ENCODE data around the gene FAHD2A.
"Not testable (repeated sequence)": the region's sequence is repeated elsewhere in the genome, so short reads cannot be mapped to it uniquely, and the experiment has no call there.

Gene FAHD2A, protein sequence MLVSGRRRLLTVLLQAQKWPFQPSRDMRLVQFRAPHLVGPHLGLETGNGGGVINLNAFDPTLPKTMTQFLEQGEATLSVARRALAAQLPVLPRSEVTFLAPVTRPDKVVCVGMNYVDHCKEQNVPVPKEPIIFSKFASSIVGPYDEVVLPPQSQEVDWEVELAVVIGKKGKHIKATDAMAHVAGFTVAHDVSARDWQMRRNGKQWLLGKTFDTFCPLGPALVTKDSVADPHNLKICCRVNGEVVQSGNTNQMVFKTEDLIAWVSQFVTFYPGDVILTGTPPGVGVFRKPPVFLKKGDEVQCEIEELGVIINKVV
- 10.3 to 20.8 (median 17.1) reads per million in 3 experiments for total RNA-seq

DNA sequence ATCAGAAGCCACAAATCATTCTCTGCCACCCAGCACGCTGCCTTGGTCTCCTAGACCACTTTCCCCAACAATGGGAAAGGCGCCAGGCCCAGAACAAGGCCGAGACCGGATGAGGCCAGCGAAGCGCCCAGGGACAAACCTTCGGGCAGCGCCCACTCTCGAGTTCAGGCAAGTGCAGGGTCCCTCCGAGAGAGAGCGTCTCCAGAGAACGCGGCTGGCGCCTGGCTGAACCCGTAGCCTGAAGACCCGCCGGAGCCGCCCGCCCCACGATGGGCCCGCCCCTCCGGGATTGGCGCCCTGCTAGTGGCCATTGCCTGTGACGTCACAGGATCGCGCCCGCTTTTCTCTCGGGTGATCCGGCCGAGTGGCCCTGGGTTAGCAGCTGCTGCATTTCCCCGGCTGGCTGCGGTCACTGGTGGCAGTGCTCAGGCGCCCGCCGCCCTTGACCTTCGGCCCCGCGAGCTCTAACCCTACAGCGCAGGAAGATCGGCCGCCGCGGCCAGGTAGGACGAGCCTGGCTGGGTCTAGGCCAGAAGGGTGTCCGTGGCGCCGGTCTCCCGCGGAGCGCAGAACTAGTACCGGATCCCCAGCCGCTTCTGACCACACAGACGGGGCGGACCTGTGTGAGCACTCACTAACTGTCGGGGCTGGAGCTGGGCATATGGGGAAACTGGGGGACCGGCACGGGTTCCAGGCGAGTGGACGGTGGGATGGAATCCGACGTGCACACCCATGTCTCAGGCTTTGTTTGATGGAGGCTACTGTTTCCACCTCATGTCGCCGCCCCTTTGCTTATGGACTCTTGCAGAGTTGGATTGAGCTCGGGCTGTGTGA lies at the start of gene FAHD2A:
FAHD2A (plus strand) TSS at position 339 of the 834 bp plus-strand sequence. CDS start 2,851 bp downstream, outside the sequence.
- peak; percentile 87 for DNase-seq

DNA sequence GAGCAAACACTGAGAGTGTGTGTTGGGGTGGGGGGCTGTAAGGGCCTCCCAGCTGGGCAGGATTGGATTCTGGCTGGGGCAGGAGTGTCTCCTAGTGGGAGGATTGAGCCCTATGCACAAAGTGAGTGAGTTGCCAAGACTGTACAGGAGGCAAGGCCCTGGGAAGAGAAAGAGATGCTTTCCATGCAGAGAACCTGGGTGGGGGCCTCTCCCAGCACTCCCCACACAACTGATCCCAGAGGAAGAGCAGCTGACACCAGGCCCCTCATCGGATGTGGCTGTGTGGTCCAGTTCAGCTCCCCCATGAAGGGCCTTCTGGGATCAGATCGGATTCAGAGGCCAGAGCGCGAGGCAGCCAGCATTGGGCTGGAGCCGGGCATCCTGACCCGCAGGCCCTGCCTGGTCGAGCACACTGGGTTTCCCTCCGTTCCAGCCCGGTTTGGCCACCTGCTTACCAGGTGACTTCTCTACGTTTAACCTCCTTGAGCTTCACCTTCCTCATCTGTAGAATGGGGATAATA lies 49.4 kb upstream of the FAHD2A start:
- DNase-seq, result no peak

DNA sequence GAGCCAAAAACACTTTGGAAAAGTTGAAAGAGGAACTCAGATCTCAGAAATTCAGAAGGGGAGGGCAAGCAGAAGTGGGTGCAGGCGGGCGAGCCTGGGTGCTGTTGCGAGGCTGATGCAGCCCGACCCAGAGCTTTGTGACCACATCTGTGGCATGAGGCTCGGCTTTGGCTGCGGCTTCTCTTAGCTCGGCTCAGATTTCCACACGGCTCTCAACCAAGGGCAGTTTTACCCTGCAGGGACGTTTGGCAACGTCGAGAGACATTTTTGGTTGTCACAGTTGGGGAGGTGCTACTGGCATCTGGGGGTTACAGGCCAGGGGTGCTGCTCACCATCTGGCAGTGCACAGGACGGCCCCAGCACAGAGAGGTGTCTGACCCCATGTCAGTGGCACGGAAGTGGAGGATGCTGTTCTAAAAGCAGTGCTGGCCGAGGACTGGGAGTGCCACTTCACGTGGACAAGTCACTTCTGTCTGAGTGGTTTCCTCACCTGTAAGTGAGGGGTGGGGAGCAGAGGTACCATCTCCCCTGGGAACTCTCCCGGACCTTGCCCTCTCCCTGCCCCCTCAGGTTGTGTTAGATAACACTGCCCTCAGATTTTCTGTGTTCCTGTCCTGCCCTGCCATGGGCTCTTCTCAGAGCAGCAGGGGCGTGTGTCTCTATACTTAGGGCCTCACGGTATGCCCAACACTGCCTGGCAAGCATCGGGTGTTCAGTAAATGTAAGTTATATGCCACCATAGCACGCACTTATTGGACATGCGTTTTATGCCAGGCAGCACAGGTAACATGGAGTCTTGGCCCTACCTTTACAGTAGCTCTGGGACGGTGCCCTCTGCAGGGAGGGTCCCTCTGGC lies 48.7 kb upstream of the FAHD2A start:
- no peak for DNase-seq

DNA sequence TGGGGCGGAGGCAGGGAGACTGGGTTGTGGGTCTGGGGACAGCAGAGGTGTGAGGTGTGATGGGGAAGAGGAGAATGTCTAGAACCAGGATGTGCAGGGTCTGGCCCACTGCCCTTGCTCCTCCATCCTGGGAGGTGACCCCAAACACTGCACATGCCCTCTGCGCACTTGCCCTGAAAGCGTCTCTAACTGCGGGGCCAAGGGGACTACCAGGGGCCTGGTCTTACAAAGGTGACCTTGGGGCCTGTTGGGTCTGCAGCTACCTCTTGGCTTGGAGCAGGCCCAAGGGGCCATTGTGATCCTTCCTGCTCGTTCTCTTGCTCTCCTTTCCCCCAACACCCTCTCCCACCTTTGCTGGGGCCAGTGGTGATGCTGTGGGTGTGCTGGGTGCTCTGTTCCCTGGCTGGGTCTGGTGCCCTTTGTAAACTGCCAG lies 48.0 kb upstream of the FAHD2A start:
- DNase-seq, result no peak

DNA sequence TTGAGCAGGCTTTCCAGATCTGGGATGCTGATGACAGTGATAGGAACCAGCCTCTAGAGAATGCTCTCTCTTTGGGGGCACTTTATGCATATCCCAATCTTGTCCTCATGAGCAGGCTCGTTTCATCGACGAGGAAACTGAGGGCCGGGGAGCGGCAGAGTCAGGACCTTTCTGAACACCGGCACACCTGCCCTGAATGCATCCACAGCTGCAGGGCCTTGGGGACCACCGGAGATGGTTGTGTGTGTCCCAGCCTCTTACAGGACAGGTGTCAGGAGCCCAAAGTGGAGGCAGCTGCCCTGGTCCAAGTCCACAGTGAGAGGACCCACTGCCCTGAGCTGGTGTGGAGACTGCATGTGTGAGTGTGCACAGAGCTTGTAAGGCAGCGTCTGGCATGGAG lies 47.6 kb upstream of the FAHD2A start:
- DNase-seq, result no peak

DNA sequence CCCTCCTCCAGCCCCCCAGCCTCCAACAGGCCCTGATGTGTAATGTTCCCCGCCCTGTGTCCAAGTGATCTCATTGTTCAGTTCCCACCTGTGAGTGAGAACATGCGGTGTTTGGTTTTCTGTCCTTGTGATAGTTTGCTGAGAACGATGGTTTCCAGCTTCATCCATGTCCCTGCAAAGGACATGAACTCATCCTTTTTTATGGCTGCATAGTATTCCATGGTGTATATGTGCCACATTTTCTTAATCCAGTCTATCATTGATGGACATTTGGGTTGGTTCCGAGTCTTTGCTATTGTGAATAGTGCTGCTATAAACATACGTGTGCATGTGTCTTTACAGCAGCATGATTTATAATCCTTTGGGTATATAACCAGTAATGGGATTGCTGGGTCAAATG lies 47.0 kb upstream of the FAHD2A start:
- not testable (repeated sequence) for DNase-seq

DNA sequence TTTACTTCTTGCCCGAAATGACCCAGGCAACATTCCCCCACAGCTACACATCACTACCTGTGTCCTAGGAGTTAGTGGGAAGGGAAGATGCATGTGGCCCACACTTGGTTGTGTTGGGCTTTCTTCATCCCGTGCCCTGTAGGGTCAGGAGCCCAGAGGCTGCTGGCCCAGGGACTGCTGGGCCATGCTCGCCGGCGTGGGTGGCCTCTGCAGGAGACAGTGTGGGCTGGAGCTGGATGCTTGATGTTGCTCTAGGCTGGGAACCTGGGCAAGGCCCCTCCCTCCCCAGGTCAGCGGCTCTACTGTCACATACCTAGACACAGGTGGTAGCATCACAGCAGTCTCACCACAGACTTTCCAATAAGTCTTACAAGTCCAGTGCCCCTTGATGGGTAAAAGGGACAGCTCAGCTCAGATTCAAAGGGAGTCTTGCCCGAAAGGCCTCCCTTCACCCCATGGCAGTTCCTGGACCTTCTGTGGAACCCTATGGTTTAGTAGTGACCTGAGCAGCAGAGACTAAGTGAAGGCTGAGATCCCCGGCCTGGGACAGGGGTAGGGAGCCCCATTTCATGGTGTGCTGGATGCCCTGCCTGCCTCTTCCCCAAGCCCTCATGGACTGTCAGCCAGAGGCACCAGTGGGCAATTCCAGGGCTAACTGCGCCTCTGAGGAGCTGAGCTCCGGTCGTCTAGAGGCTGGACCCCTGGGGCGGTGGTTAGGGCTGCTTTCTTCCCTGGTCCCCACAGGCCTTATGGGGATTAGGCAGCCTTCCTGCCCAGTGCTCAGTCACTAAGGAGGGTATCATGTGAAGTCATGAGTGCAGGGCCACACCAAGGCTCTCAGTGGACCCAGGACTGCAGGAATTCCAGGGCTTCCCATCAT lies 45.4 kb upstream of the FAHD2A start:
- no peak for DNase-seq

DNA sequence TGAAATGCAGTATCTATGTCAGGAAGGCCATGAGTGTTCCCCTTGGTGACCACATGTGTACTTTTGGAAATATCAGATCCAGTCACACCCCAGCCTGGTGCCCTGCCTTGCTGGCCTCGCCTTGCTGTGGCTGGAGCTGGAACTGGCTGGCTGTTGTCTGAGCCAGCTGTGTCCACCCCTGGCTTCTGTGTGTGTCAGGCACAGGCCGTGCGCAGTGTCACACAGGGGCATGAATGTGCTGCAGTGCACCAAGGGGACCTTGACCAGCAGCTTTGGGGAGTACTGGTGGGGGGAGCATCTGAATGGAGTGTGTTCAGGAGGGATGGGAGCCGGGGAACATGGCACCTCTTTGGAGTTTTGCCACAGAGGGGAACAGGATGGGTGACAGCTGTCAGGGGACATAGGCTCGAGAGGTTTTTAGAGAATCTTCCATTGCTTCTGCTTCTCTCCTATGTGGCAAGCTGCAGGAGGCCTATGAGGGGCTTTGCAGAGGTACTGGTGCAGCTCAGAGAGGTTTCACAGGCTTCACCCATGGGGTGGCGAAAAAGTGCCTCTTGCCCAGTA lies 44.7 kb upstream of the FAHD2A start:
- DNase-seq, result no peak

DNA sequence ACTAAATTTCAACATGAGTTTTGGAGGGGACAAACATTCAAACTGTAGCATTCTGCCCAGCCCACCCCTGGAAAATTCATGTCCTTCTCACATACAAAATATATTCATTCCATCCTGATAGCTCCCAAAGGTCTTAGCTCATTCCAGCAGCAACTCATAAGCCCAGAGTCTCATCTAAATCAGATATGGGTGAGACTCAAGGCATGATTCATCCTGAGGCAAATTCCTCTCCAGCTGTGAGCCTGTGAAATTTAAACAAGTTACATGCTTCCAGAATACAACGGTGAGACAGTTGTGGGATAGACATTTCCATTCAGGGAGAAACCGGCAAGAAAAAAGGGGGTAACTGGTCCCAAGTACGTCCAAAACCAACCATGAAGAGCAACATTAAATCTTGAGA lies 43.5 kb upstream of the FAHD2A start:
- no peak for DNase-seq

DNA sequence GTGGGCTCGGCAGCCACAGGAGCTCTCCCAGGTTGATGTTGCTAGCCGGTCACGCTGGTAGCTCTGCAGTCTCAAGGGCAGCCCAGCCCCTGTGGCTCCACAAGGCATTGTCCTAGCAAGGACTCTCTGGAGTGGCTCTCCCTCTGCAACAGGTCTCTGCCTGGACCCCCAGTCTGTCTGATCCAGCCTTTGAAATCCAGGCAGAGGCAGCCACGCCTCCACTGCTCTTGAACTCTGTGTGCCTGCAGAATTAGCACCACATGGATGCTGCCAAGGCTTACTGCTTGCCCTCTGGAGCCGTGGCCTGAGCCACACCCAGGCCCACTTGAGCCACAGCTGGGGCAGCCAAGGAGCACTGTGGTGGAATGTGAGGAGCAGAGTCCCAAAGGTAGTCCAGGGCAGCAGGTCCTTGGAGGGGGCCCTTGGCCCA lies 43.0 kb upstream of the FAHD2A start:
- no peak for DNase-seq

DNA sequence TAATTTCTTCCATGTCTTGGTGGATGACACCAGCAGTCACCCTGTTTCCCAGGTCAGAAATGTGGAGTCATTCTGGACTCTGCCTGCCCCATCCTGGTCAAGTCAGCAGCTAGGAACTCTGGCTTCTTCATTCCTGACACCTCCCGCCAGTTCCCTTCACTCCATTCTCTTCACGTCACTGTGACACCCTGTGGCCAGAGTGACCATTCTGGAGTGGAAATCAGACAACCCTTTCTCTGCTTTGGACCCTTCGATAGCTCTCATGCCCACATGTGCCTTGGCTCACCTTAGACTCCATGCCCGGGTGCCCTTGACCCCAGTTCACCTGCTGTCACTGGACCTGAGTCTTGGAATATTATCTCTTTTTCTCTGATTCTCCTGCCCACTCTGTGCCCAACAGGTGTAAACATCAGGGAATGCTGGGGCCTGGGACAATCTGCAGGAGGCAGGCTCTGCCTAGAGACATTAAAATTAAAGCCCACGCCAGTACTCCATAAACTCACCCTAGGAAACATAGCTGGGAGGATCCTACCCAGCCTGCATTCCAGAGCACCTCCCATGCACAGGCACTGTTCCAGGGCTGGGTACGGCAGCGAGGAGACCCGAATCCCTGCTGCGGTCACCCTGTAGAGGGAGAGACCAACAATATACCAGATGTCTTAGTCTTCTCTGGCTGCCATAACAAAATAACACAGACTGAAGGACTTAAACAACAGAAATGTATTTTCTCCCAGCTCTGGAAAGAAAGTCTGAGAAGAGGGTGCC lies 41.1 kb upstream of the FAHD2A start:
- no peak for DNase-seq

DNA sequence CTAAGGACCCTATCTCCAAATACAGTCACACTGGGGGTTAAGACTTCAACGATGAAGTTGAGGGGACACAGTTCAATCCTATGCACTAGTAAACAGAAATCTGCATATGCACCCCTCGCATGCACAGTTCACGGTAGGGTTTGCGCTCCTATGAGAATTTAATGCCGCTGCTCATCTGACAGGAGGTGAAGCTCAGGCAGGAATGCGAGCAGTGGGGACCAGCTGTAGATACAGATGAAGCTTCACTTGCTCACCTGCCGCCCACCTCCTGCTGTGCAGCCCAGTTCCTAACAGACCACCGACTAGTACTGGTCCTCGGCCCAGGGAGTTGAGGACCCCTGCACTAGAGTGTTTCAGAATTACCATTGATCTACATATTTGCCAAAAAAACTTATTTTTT lies 40.0 kb upstream of the FAHD2A start:
- DNase-seq, result no peak

DNA sequence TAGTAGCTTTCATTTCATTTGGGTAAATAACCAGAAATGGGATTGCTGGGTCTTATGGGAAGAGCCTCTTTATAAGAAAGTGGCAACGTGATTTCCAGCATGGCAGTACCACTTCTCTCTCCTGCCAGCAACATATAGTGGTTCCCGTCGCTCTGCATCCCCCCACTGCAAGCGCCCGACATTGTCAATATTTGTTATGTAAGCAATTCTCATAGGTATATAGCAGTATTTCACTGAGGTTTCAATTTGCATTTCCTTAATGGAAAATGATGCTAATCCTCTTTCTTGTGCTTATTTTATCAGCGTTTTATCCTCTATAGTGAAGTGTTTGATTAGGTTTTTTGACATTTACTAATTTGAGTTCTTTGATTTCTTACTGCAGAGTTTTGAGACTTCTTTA lies 36.0 kb upstream of the FAHD2A start:
- no peak for DNase-seq

DNA sequence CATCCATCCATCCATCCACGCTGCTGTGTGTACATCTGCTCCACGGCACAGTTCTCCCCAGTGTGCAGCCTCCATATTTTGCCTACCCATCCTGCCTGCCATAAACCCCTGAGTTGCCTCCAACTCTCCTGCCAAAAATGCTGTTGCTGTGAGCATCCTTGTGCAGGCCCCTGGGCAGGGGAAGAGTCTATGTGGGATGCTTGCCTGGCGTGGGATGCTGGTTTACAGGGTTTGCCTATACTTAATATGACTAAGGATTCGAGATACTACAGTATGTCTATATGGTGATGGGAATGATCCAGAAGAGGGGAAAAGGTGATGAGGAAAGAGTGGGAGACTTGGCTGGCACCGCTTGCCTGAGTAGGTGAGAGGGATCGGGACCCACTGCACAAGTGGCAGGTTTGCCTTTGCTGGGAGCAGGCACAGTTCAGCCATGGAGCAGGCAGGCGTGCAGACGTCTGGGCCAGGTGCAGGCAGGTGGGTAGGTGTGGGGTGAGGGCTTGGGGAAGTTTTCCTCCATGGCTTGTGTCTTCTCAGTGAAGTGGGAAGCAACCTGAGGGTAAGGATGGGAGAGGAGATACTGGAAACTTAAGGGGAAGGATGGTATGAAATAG lies 30.2 kb upstream of the FAHD2A start:
- DNase-seq, result no peak

DNA sequence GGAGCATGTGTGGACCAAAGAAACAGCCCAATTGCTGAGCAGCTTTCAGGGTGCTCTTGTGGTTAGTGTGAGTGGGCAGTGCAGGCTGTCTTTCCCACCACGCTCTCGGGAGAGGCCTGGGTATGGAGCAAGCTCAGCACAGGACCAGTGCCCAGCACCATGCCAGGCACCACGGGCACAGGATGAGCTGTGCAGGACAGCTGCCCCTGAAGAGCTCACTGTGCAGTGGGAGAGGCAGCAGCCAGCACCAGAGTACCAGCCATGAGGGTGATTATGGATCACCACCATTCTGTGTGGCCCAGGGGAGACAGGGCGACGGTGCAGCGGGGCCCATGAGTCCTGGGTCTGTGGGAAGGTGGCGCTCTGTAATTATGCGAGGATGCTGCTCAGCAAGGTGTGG lies 29.7 kb upstream of the FAHD2A start:
- DNase-seq, result no peak

DNA sequence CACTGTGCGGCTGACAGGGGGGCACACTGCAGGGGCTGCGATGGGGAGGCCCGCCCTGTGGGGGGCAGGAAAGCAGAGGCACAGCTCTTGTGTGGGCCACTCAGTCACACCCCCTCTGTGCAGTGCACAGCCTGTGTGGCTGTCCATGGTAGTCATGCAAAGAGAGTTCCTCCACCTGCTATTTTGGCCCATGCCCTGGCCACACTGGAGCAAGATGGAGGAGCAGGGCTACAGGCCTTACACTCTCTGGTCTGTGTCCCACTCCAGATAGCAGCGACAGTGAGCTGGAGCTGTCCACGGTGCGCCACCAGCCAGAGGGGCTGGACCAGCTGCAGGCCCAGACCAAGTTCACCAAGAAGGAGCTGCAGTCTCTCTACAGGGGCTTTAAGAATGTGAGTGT lies 28.5 kb upstream of the FAHD2A start:
- DNase-seq, result no peak

DNA sequence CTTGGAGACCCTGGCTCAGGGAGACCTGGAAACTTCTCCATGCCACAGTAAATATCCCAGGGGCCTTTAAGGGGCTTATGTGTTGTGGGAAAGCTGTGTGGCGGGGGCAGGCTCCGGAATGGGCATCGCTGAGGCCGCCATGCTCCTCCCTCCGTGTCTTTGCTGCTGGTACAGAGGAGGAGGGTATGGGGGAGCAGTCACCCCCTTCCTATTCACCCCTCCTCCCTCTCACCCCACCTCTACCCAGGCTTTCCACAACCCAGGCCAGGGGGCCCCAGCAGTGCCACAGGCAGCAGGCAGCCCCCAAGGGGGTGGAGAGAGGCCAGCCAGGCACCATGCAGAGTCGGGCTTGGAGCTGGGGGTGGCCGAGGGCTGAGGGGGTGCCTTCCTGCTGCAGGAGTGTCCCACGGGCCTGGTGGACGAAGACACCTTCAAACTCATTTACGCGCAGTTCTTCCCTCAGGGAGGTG lies 28.0 kb upstream of the FAHD2A start:
- no peak for DNase-seq

DNA sequence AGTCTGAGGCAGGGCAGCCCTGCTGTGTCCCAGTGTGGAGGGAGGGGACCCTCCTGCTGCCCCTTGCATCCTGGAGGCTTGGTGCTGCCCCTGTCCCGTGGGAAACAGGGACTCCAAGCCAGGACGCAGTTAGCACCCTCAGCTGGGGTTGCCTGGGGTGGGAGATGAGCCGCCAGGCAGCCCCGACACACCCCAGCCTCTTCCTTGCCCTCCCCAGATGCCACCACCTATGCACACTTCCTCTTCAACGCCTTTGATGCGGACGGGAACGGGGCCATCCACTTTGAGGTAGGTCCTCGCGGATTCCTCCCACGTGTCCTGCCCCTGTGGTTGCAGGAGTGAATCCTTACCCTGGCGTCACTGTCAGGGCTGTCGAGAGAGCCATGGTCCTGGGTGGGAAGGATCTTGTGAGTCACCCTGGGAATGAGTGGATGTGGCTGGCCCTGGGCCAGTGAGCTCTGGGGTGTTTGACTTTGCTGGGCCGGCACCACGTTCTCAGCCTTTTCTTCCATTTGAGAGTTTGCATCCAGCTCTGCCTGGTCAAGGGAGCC lies 27.5 kb upstream of the FAHD2A start:
- DNase-seq, result no peak

DNA sequence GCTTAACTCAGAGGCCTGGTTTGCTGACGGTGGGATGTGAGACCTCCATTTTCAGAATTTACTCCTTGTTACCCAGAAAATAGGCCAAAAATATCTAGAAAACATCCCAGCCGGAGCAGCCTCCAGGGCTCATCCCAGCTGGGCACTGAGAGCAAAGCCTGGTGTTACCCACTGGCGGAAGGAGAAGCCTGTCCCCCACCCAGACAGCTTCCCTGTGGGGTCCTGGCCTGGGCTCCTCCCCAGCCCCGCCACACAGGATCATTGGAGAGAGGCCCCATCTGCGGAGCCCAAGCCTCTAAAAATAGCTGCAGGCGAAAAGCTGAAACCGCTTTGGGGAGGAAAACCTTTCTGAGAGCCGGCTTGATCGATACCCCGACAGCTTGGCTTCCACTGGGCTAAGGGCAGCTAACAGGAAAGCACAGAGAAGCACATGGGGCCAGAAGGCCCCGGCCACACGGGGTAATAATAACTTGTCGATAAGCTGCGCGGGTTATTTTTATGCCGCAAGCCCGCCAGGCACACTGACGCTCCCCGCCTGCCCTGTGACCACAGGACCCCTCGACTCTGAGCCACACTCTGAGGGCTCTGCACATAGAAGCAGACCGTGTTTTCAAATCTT lies 26.9 kb upstream of the FAHD2A start:
- no peak for DNase-seq
